SU-DHL-6 (cell line): ENCODE data around the gene MLIP.

ENCODE experiments used
- CTCF ChIP-seq: fragments of 200-600 bp; sonication (generic); IDR thresholded peaks from one replicate; pipeline ENCODE4 v1.5.1; 2017; ENCODE audit warnings: antibody characterized with exemption, mild to moderate bottlenecking, low read length, moderate library complexity; ENCODE audit not compliant: insufficient read depth, poor library complexity, severe bottlenecking
- EZH2phosphoT487 ChIP-seq: fragments of 200-600 bp; sonication (generic), shearing (Covaris generic); conservative IDR thresholded peaks from 2 replicates; pipeline ENCODE4 v1.6.1; 2018; ENCODE audit warnings: mild to moderate bottlenecking, antibody characterized with exemption, low read length, moderate library complexity, mixed read lengths

- TF ChIP-seq CTCF: no peak
- TF ChIP-seq EZH2phosphoT487: no peak
These were observed 37.1 kb upstream of the MLIP start for GRCh38 chr6:54074109-54074508.
